HCT116 (cell line): ENCODE data around the gene SENP3. TPM values are rescaled to one million over a fixed set of nuclear protein-coding genes. Genes with fewer than 3 reads are reported as not detected.
A peak's percentile ranks its signal among the peaks of the same experiment; 100 is the strongest.

Experiments
- ATAC-seq: fragments of 200-7000 bp; cut with Tn5 transposase; 2 replicates; pipeline ENCODE4 v1.9.1; 2020; ENCODE audit warnings: mild to moderate bottlenecking, moderate library complexity
- BruUV-seq: library from RNA; stranded (reverse); fragments of 400-500 nt; replicated peaks from 2 replicates; lab custom pipeline; 2021; lab: Mats Ljungman, UMichigan
- CTCF ChIA-PET: fragments of 300-600 bp; sonication (Branson Sonifier 250); formaldehyde crosslinking; loops from one replicate; lab custom pipeline; 2021; ENCODE audit warnings: antibody characterized with exemption; lab: Charles Lee
- POLR2A ChIA-PET: fragments of 300-600, 350-600 bp; sonication (Branson Sonifier 250); formaldehyde crosslinking; loops from one replicate; lab custom pipeline; 2021; ENCODE audit warnings: antibody characterized with exemption; lab: Charles Lee
- RAD21 ChIA-PET, 2 experiments: fragments of 300-600 bp; sonication (Branson Sonifier 250); formaldehyde crosslinking; loops; one replicate each; lab custom pipeline; 2023; ENCODE audit warnings: low total read pairs in 2 of 2; ENCODE audit not compliant: uncharacterized antibody in 2 of 2, unreplicated experiment in 2 of 2, low non-redundant PET in 1 of 2; lab: Charles Lee
- DNase-seq: peaks from one replicate; pipeline ENCODE4 v3.0.0-alpha.2; 2010; ENCODE audit warnings: low read depth, low spot score
- H2AFZ ChIP-seq: fragments of 200-600 bp; shearing (Covaris generic), sonication (generic); 2 replicates; pipeline ENCODE4 v1.6.1; 2017; ENCODE audit warnings: low read depth, mixed run types, mixed read lengths, antibody characterized with exemption, low read length; ENCODE audit not compliant: poor library complexity, severe bottlenecking
- H3K27ac ChIP-seq: 2 replicates; pipeline ENCODE4 v1.5.1; 2012; ENCODE audit warnings: low read depth, low read length
- H3K27me3 ChIP-seq: fragments of 200-600 bp; sonication (generic); 2 replicates; pipeline ENCODE4 v1.6.1; 2016; ENCODE audit warnings: mixed run types, low read length, mixed read lengths; ENCODE audit not compliant: insufficient read depth
- H3K36me3 ChIP-seq, 2 experiments: fragments of 200-500 bp in 1 of 2; fragments of 200-600 bp in 1 of 2; sonication (Bioruptor generic) in 1 of 2; sonication (generic) in 1 of 2; 2 replicates each; pipeline versions ENCODE4 v1.5.1 to v1.6.1; 2014 to 2016; ENCODE audit warnings: low read length in 2 of 2, inconsistent platforms in 1 of 2, mixed read lengths in 1 of 2, mixed run types in 1 of 2; ENCODE audit not compliant: insufficient read depth in 2 of 2, control insufficient read depth in 1 of 2
- H3K4me1 ChIP-seq, 2 experiments: fragments of 200-600 bp in 1 of 2; sonication (generic) in 1 of 2; 2 replicates each; pipeline versions ENCODE4 v1.5.1 to v1.6.1; 2012 to 2017; ENCODE audit warnings: low read length in 2 of 2, inconsistent platforms in 1 of 2, mild to moderate bottlenecking in 1 of 2, mixed read lengths in 1 of 2, mixed run types in 1 of 2, moderate library complexity in 1 of 2; ENCODE audit not compliant: insufficient read depth in 2 of 2, control insufficient read depth in 1 of 2
- H3K4me2 ChIP-seq: fragments of 200-600 bp; sonication (generic); 2 replicates; pipeline ENCODE4 v1.6.1; 2017; ENCODE audit warnings: mixed run types, low read length, mixed read lengths
- H3K4me3 ChIP-seq, 2 experiments: fragments of 200-600 bp in 1 of 2; sonication (generic) in 1 of 2; replicated peaks in 1 of 2; 2 replicates each; pipeline ENCODE4 v1.5.1; 2011 to 2016; ENCODE audit warnings: low read length in 2 of 2, control low read depth in 1 of 2, low read depth in 1 of 2, mild to moderate bottlenecking in 1 of 2, mixed read lengths in 1 of 2, mixed run types in 1 of 2
- H3K79me2 ChIP-seq: fragments of 200-600 bp; sonication (generic); 2 replicates; pipeline ENCODE4 v1.6.1; 2017; ENCODE audit warnings: mild to moderate bottlenecking, mixed run types, low read length, moderate library complexity, mixed read lengths; ENCODE audit not compliant: insufficient read depth
- H3K9ac ChIP-seq: fragments of 200-600 bp; sonication (generic); 2 replicates; pipeline ENCODE4 v1.6.1; 2016; ENCODE audit warnings: low read length, mixed read lengths
- H3K9me2 ChIP-seq: fragments of 200-600 bp; sonication (generic), shearing (Covaris generic); 2 replicates; pipeline ENCODE4 v1.6.1; 2017; ENCODE audit warnings: mixed run types, mild to moderate bottlenecking, moderate library complexity; ENCODE audit not compliant: insufficient read depth
- H3K9me3 ChIP-seq, 2 experiments: fragments of 200-500 bp in 1 of 2; fragments of 200-600 bp in 1 of 2; sonication (Bioruptor generic) in 1 of 2; sonication (generic) in 1 of 2; 2 replicates each; pipeline ENCODE4 v1.6.1; 2014 to 2017; ENCODE audit warnings: low read length in 2 of 2, mixed read lengths in 2 of 2, inconsistent platforms in 1 of 2, low read depth in 1 of 2, mild to moderate bottlenecking in 1 of 2, mixed run types in 1 of 2, moderate library complexity in 1 of 2; ENCODE audit not compliant: control insufficient read depth in 1 of 2, insufficient read depth in 1 of 2
- H4K20me1 ChIP-seq: fragments of 200-600 bp; sonication (generic), shearing (Covaris generic); 2 replicates; pipeline ENCODE4 v1.6.1; 2017; ENCODE audit warnings: mixed run types, mild to moderate bottlenecking, moderate library complexity; ENCODE audit not compliant: insufficient read depth
- ATF3 ChIP-seq: IDR thresholded peaks from 2 replicates; pipeline ENCODE4 v1.6.1; 2012
- CBX3 ChIP-seq: IDR thresholded peaks from 2 replicates; pipeline ENCODE4 v1.6.1; 2012; ENCODE audit warnings: low read depth
- CEBPB ChIP-seq: IDR thresholded peaks from 2 replicates; pipeline ENCODE4 v1.6.1; 2012; ENCODE audit warnings: low read depth
- EGR1 ChIP-seq: IDR thresholded peaks from 2 replicates; pipeline ENCODE4 v1.6.1; 2012; ENCODE audit warnings: low read depth
- EZH2 ChIP-seq: fragments of 200-600 bp; sonication (generic); IDR thresholded peaks from 2 replicates; pipeline ENCODE4 v1.6.1; 2017; ENCODE audit warnings: antibody characterized with exemption, mixed run types
- EZH2phosphoT487 ChIP-seq: fragments of 200-600 bp; IDR thresholded peaks from 2 replicates; pipeline ENCODE4 v1.6.1; 2018; ENCODE audit warnings: antibody characterized with exemption, borderline replicate concordance
- FOSL1 ChIP-seq: IDR thresholded peaks from 2 replicates; pipeline ENCODE4 v1.6.1; 2012; ENCODE audit warnings: low read depth
- JUND ChIP-seq: IDR thresholded peaks from 2 replicates; pipeline ENCODE4 v1.6.1; 2012
- MAX ChIP-seq: IDR thresholded peaks from 2 replicates; pipeline ENCODE4 v1.6.1; 2012
- POLR2A ChIP-seq: IDR thresholded peaks from 2 replicates; pipeline ENCODE4 v1.7.0; 2011; ENCODE audit warnings: borderline replicate concordance; ENCODE audit not compliant: insufficient read depth, insufficient read length; ENCODE audit errors: extremely low read depth
- RAD21 ChIP-seq: IDR thresholded peaks from 2 replicates; pipeline ENCODE4 v1.6.1; 2012; ENCODE audit warnings: low read depth, mild to moderate bottlenecking
- SIN3A ChIP-seq: IDR thresholded peaks from 2 replicates; pipeline ENCODE4 v1.6.1; 2012; ENCODE audit warnings: low read depth
- SP1 ChIP-seq: IDR thresholded peaks from 2 replicates; pipeline ENCODE4 v1.6.1; 2012; ENCODE audit warnings: low read depth
- SRF ChIP-seq: IDR thresholded peaks from 2 replicates; pipeline ENCODE4 v1.6.1; 2012; ENCODE audit warnings: low read depth
- YY1 ChIP-seq: IDR thresholded peaks from 2 replicates; pipeline ENCODE4 v1.6.1; 2011; ENCODE audit warnings: low read length, low read depth, moderate library complexity, mild to moderate bottlenecking; ENCODE audit not compliant: insufficient replicate concordance; ENCODE audit errors: extremely low read depth
- ZBTB33 ChIP-seq: IDR thresholded peaks from 2 replicates; pipeline ENCODE4 v1.6.1; 2011; ENCODE audit warnings: mild to moderate bottlenecking, low read length, moderate library complexity; ENCODE audit not compliant: insufficient replicate concordance; ENCODE audit errors: extremely low read depth
- ZFX ChIP-seq: fragments of 450-650 bp; IDR thresholded peaks from 2 replicates; pipeline ENCODE4 v1.6.1; 2017
- ZNF274 ChIP-seq: fragments of 200-500 bp; sonication (Bioruptor generic); IDR thresholded peaks from 2 replicates; pipeline ENCODE4 v1.6.1; 2014; ENCODE audit warnings: mild to moderate bottlenecking, low read depth, low read length, inconsistent platforms
- intact Hi-C: fragments of 100-400 bp; cut with micrococcal nuclease; formaldehyde crosslinking; loops from 2 replicates; pipeline ENCODE4 v1.10.0; 2022
- total RNA-seq: library from RNA; stranded (reverse); gene quantifications from one replicate; pipeline ENCODE4 v1.2.1, GENCODE V29; 2021; ENCODE audit not compliant: unreplicated experiment

The SENP3 gene
- total RNA-seq, 1 experiment from 2014 or later = 73.8 TPM

GRCh38 chr17:7558544-7559319, 3.0 kb upstream of the SENP3 start, which contains the start of gene TNFSF13:
Gene TNFSF13, plus strand, starts transcription at chr17:7558750. Its CDS starts 290 bp downstream, at chr17:7559040.
- Histone ChIP-seq H3K4me2 (peak within 1 kb of the TSS; percentile 95), H3K4me3 (no peak within 1 kb of the TSS), H3K9me2 (no peaks in the 10 kb centered on the region), H3K27me3 (no peaks in the 10 kb centered on the region), H4K20me1 (no peaks in the 10 kb centered on the region), H3K36me3 (peaks cover 2 to 5% of the 10 kb centered on the region in 2 experiments; a peak in 3 of 4 replicates), H2AFZ (no peak within 1 kb of the TSS), H3K9me3 (no peaks in the 10 kb centered on the region), H3K79me2 (peaks cover 23% of the 10 kb centered on the region), H3K27ac (peak within 1 kb of the TSS; percentile 86), H3K4me1 (peaks cover 27 to 54% of the 10 kb centered on the region in 2 experiments), H3K9ac (peak within 1 kb of the TSS; percentile 98; the same call in 1 of the 2 replicates)
- BruUV-seq = no TSS peak
- no peak for TF ChIP-seq ZNF274
- TF ChIP-seq SRF = no peak
- TF ChIP-seq EZH2phosphoT487 = no peak
- no peak for TF ChIP-seq POLR2A
- TF ChIP-seq ZBTB33 = no peak
- TF ChIP-seq JUND = no peak
- no peak for TF ChIP-seq SIN3A
- no peak for TF ChIP-seq EGR1
- no peak for TF ChIP-seq MAX
- no peak for TF ChIP-seq CBX3
- TF ChIP-seq YY1 = no peak
- TF ChIP-seq ZFX = no peak
- TF ChIP-seq EZH2 = no peak
- TF ChIP-seq SP1 = no peak
- TF ChIP-seq CEBPB = no peak
- TF ChIP-seq FOSL1 = no peak
- no peak for TF ChIP-seq RAD21
- no peak for TF ChIP-seq ATF3
- CTCF ChIA-PET = no interaction called here
- RAD21 ChIA-PET = no interaction called here
- DNase-seq (no peak), ATAC-seq (no peak)
- POLR2A ChIA-PET = no interaction called here
- intact Hi-C loops = no loop called here
